HAP-1 (cell line): ENCODE measurements around the gene IGFBP2.

ENCODE experiments used
- DNase-seq, 2 experiments: peaks; one replicate each; pipeline ENCODE4 v3.0.0-alpha.2; 2016 to 2020; ENCODE audit warnings: low spot score in 2 of 2
- H3K27me3 ChIP-seq: fragments of 250-450 bp; sonication (Bioruptor Pico); 2 replicates; pipeline ENCODE4 v1.5.1; 2020; ENCODE audit warnings: low read depth, mild to moderate bottlenecking, moderate library complexity
- H3K36me3 ChIP-seq: fragments of 250-450 bp; sonication (Bioruptor Pico); replicated peaks from 2 replicates; pipeline ENCODE4 v1.5.1; 2020; ENCODE audit warnings: mild to moderate bottlenecking
- H3K4me1 ChIP-seq: fragments of 250-450 bp; sonication (Bioruptor Pico); 2 replicates; pipeline ENCODE4 v1.5.1; 2020; ENCODE audit warnings: mild to moderate bottlenecking
- H3K4me3 ChIP-seq: fragments of 250-450 bp; sonication (Bioruptor Pico); 2 replicates; pipeline ENCODE4 v1.5.1; 2020; ENCODE audit warnings: mild to moderate bottlenecking, moderate library complexity
- H3K9me3 ChIP-seq: fragments of 250-450 bp; sonication (Bioruptor Pico); 2 replicates; pipeline ENCODE4 v1.5.1; 2020; ENCODE audit warnings: mild to moderate bottlenecking, moderate library complexity
- in situ Hi-C: fragments of 300-500 bp; cut with MboI; formaldehyde crosslinking; loops from 3 replicates; pipeline ENCODE4 v1.14.3; 2020; ENCODE audit warnings: low sequenced_read_pairs, inconsistent platforms, mixed read lengths

Gene IGFBP2

GRCh38 chr2:216620786-216621185 lies 12.4 kb upstream of the IGFBP2 start:
- no peaks in the 10 kb centered on the region for H3K36me3 ChIP-seq
- H3K4me3 ChIP-seq, result no peak overlapping the region
- in situ Hi-C loops, result no loop called here
- H3K4me1 ChIP-seq, result peaks cover 6% of the 10 kb centered on the region
- H3K9me3 ChIP-seq, result no peaks in the 10 kb centered on the region
- no peaks in the 10 kb centered on the region for H3K27me3 ChIP-seq
- no peak for DNase-seq

GRCh38 chr2:216621292-216621691 lies 11.9 kb upstream of the IGFBP2 start:
- Histone ChIP-seq H3K4me3 (no peak overlapping the region), H3K4me1 (peaks cover 6% of the 10 kb centered on the region), H3K9me3 (no peaks in the 10 kb centered on the region), H3K36me3 (no peaks in the 10 kb centered on the region), H3K27me3 (no peaks in the 10 kb centered on the region)
- in situ Hi-C loops, result no loop called here
- DNase-seq, result no peak

- peaks cover 6% of the 10 kb centered on the region for H3K4me1 ChIP-seq
These were observed 10.7 kb upstream of the IGFBP2 start for GRCh38 chr2:216622526-216622925.

GRCh38 chr2:216624251-216624650 lies 9.0 kb upstream of the IGFBP2 start:
- in situ Hi-C loops, result no loop called here
- H3K9me3 ChIP-seq, result no peaks in the 10 kb centered on the region
- no peak overlapping the region for H3K4me3 ChIP-seq
- no peaks in the 10 kb centered on the region for H3K27me3 ChIP-seq
- H3K36me3 ChIP-seq, result no peaks in the 10 kb centered on the region
- H3K4me1 ChIP-seq, result peaks cover 9% of the 10 kb centered on the region
- no peak for DNase-seq

More at GRCh38 chr2:216622526-216622925, 10.7 kb upstream of the IGFBP2 start:
- Histone ChIP-seq H3K27me3 (no peaks in the 10 kb centered on the region), H3K9me3 (no peaks in the 10 kb centered on the region), H3K4me3 (no peak overlapping the region), H3K36me3 (no peaks in the 10 kb centered on the region)
- in situ Hi-C loops, result no loop called here
- no peak for DNase-seq

- in situ Hi-C loops, result no loop called here
- DNase-seq, result no peak
- no peak overlapping the region for H3K4me3 ChIP-seq
These were observed 6.9 kb upstream of the IGFBP2 start for GRCh38 chr2:216626168-216626874.

GRCh38 chr2:216626875-216627245 lies 6.4 kb upstream of the IGFBP2 start:
- Histone ChIP-seq H3K4me3 (no peak overlapping the region), H3K9me3 (no peaks in the 10 kb centered on the region), H3K4me1 (0 out of 2 replicates have a peak, but pooled peaks cover 2% of the 10 kb centered on the region), H3K27me3 (no peaks in the 10 kb centered on the region), H3K36me3 (no peaks in the 10 kb centered on the region)
- in situ Hi-C loops, result no loop called here
- no peak for DNase-seq

More at GRCh38 chr2:216626168-216626874, 6.9 kb upstream of the IGFBP2 start:
- no peaks in the 10 kb centered on the region for H3K9me3 ChIP-seq
- no peaks in the 10 kb centered on the region for H3K27me3 ChIP-seq
- 0 out of 2 replicates have a peak, but pooled peaks cover 2% of the 10 kb centered on the region for H3K4me1 ChIP-seq
- H3K36me3 ChIP-seq, result no peaks in the 10 kb centered on the region

- peaks cover 9% of the 10 kb centered on the region for H3K4me1 ChIP-seq
- no peaks in the 10 kb centered on the region for H3K27me3 ChIP-seq
- no peaks in the 10 kb centered on the region for H3K36me3 ChIP-seq
- no peak overlapping the region for H3K4me3 ChIP-seq
- DNase-seq, result no peak
- H3K9me3 ChIP-seq, result no peaks in the 10 kb centered on the region
- in situ Hi-C loops, result no loop called here
These were observed 3.4 kb upstream of the IGFBP2 start for GRCh38 chr2:216629784-216630183.

- peaks cover 20% of the 10 kb centered on the region for H3K4me1 ChIP-seq
- DNase-seq, result no peak
- H3K9me3 ChIP-seq, result no peaks in the 10 kb centered on the region
- no peaks in the 10 kb centered on the region for H3K27me3 ChIP-seq
- in situ Hi-C loops, result no loop called here
- peaks cover 2% of the 10 kb centered on the region for H3K36me3 ChIP-seq
- peak overlapping the region; percentile 41 for H3K4me3 ChIP-seq
These were observed 771 bp upstream of the IGFBP2 start for GRCh38 chr2:216632346-216632951.

- in situ Hi-C loops, result no loop called here
- H3K4me1 ChIP-seq, result peaks cover 20% of the 10 kb centered on the region
- H3K27me3 ChIP-seq, result no peaks in the 10 kb centered on the region
- H3K36me3 ChIP-seq, result peaks cover 13% of the 10 kb centered on the region
- no peaks in the 10 kb centered on the region for H3K9me3 ChIP-seq
- DNase-seq, result peak in 1 of 2 experiments; percentile 55
- H3K4me3 ChIP-seq, result peak overlapping the region; percentile 86
These were observed 573 bp downstream of the IGFBP2 start for GRCh38 chr2:216633616-216634369.

- in situ Hi-C loops, result no loop called here
- peak; percentile 34 to 44 for DNase-seq
- H3K9me3 ChIP-seq, result no peaks in the 10 kb centered on the region
- no peaks in the 10 kb centered on the region for H3K27me3 ChIP-seq
- peaks cover 14% of the 10 kb centered on the region for H3K36me3 ChIP-seq
- peaks cover 20% of the 10 kb centered on the region for H3K4me1 ChIP-seq
- H3K4me3 ChIP-seq, result peak overlapping the region; percentile 86
These were observed 1.3 kb downstream of the IGFBP2 start for GRCh38 chr2:216634370-216635148.

- Histone ChIP-seq H3K36me3 (peaks cover 20% of the 10 kb centered on the region), H3K27me3 (no peaks in the 10 kb centered on the region), H3K4me3 (peak overlapping the region; percentile 86), H3K4me1 (peaks cover 20% of the 10 kb centered on the region), H3K9me3 (no peaks in the 10 kb centered on the region)
- peak; percentile 24 to 33 for DNase-seq
- in situ Hi-C loops, result no loop called here
These were observed 2.0 kb downstream of the IGFBP2 start for GRCh38 chr2:216635171-216635570.

- peak overlapping the region; percentile 86 for H3K4me3 ChIP-seq
- no peaks in the 10 kb centered on the region for H3K27me3 ChIP-seq
- DNase-seq, result peak; percentile 71 to 86
- H3K36me3 ChIP-seq, result peaks cover 28% of the 10 kb centered on the region
- in situ Hi-C loops, result no loop called here
- H3K9me3 ChIP-seq, result no peaks in the 10 kb centered on the region
- peaks cover 20% of the 10 kb centered on the region for H3K4me1 ChIP-seq
These were observed 2.7 kb downstream of the IGFBP2 start for GRCh38 chr2:216635701-216636550.
